Measurements from ENCODE around the gene RASGRF2. TPM values are rescaled to one million over a fixed set of nuclear protein-coding genes. Genes with fewer than 3 reads are reported as not detected.
A peak's percentile ranks its signal among the peaks of the same experiment; 100 is the strongest.

RASGRF2 gene
- total and polyA plus RNA-seq, 9 of the 15 experiments (the other 6 are each of a cell fraction or from before 2014, with no cell fraction given) = 0.01 to 0.22 (median 0.08) TPM; not detected in 2

- Histone ChIP-seq H3K27ac (ENCODE audit: extremely low read depth, low read depth, low read length) (no peak overlapping the region), H2AFZ (ENCODE audit: low read depth, low read length) (no peak overlapping the region), H3K9me3 (replicated peaks; ENCODE audit: control insufficient read depth, insufficient read depth, low read depth, low read length) (no peaks in the 10 kb centered on the region), H3K4me3 (no peak overlapping the region), H3K27me3 (ENCODE audit: control insufficient read depth in 2 of 2, insufficient read depth in 2 of 2, low read length in 2 of 2) (peaks cover 7 to 16% of the 10 kb centered on the region in 2 experiments; a peak in 4 of 5 replicates), H3K4me2 (ENCODE audit: insufficient read depth, low read length) (no peak overlapping the region), H3K36me3 (ENCODE audit: control insufficient read depth, insufficient read depth, low read length) (no peaks in the 10 kb centered on the region), H3K4me1 (replicated peaks in 1 of 2; ENCODE audit: control insufficient read depth in 2 of 2, insufficient read depth in 2 of 2, low read length in 2 of 2) (no peaks in the 10 kb centered on the region), H4K20me1 (replicated peaks; ENCODE audit: control insufficient read depth, insufficient read depth, low read length) (no peaks in the 10 kb centered on the region; the same call in 1 of the 2 replicates), H3K9ac (ENCODE audit: insufficient read depth in 1 of 2, low read depth in 2 of 2, low read length in 2 of 2) (no peak overlapping the region), H3K79me2 (ENCODE audit: control insufficient read depth, insufficient read depth, low read length) (no peaks in the 10 kb centered on the region), H3K9me1 (ENCODE audit: control insufficient read depth, insufficient read depth, low read length) (no peaks in the 10 kb centered on the region)
- CTCF ChIA-PET (ENCODE audit: low intra/inter-chr PET ratio) = no interaction called here
- no peak for TF ChIP-seq ARID4B (CRISPR knock-in tag; IDR thresholded peaks at IDR 0.05)
- TF ChIP-seq ZEB2 (IDR thresholded peaks at IDR 0.05) = 0 out of 2 replicates have a peak, but pooled peaks have one; percentile 53
- POLR2A ChIA-PET = no interaction called here
- FAIRE-seq (no peak), DNase-seq (ENCODE audit: extremely low read depth in 1 of 4, low spot score in 3 of 4) (no peak), ATAC-seq (no peak)
- intact Hi-C loops (cut with micrococcal nuclease) (no loop called here), in situ Hi-C loops (cut with MboI) (no loop called here)
- BruUV-seq (replicated peaks) = no TSS peak
- 0% methylated on average over 2 of the region's 2 CpGs for WGBS (ENCODE audit: insufficient coverage, low coverage, missing lambda C conversion rate)
These were observed 209.8 kb downstream of the RASGRF2 start for GRCh38 chr5:81169924-81170323.

Data from K562 (cell line).